ENCODE data around the gene ETV3. TPM values are rescaled to one million over a fixed set of nuclear protein-coding genes. Genes with fewer than 3 reads are reported as not detected.

ETV3 gene
- total RNA-seq, 2 donors from 2014 or later: 26.9 to 40.6 TPM

- DNase-seq: no peak
- Histone ChIP-seq H3K27ac (ENCODE audit: low read depth, low read length) (no peak overlapping the region), H3K9me3 (ENCODE audit: control insufficient read depth, low read length) (no peaks in the 10 kb centered on the region), H3K27me3 (ENCODE audit: control insufficient read depth, insufficient read depth, low read length, poor library complexity, severe bottlenecking) (no peaks in the 10 kb centered on the region), H3K36me3 (ENCODE audit: control insufficient read depth, insufficient read depth, low read length) (no peaks in the 10 kb centered on the region), H3K9ac (ENCODE audit: extremely low read depth, low read length, poor library complexity, severe bottlenecking) (no peak overlapping the region), H3K4me3 (ENCODE audit: low read length) (no peak overlapping the region), H3K4me1 (ENCODE audit: control insufficient read depth, insufficient read depth, low read length) (peaks cover 20% of the 10 kb centered on the region)
- Mint-ChIP-seq H3K27me3 (ENCODE audit: insufficient read depth) (no peaks in the 10 kb centered on the region), H3K27ac (no peak overlapping the region), H3K4me3 (no peak overlapping the region), H3K9me3 (no peaks in the 10 kb centered on the region), H3K36me3 (ENCODE audit: low read depth) (no peaks in the 10 kb centered on the region), H3K4me1 (peaks cover 52% of the 10 kb centered on the region)
- no peak for TF ChIP-seq CTCF (conservative IDR thresholded peaks at IDR 0.05)
- WGBS, 2 experiments (ENCODE audit: insufficient coverage in 1 of 2, insufficient read length in 1 of 2): 91% methylated on average over 1 of the region's 1 CpG; no CpG with 5 or more reads in 1 of the 2 experiments
Observed at GRCh38 chr1:157145076-157145475, 6.9 kb upstream of the ETV3 start.

- no peaks in the 10 kb centered on the region for H3K9me3 ChIP-seq (ENCODE audit: control insufficient read depth, low read length)
- no peak for DNase-seq
- Mint-ChIP-seq H3K4me3 (no peak overlapping the region), H3K4me1 (peaks cover 56% of the 10 kb centered on the region), H3K27me3 (ENCODE audit: insufficient read depth) (no peaks in the 10 kb centered on the region), H3K9me3 (no peaks in the 10 kb centered on the region), H3K27ac (no peak overlapping the region), H3K36me3 (ENCODE audit: low read depth) (no peaks in the 10 kb centered on the region)
- no peaks in the 10 kb centered on the region for H3K27me3 ChIP-seq (ENCODE audit: control insufficient read depth, insufficient read depth, low read length, poor library complexity, severe bottlenecking)
- H3K4me1 ChIP-seq (ENCODE audit: control insufficient read depth, insufficient read depth, low read length): peaks cover 23% of the 10 kb centered on the region
- WGBS, 2 experiments (ENCODE audit: insufficient coverage in 1 of 2, insufficient read length in 1 of 2): 92 to 100% methylated on average over 1 of the region's 1 CpG
- H3K36me3 ChIP-seq (ENCODE audit: control insufficient read depth, insufficient read depth, low read length): no peaks in the 10 kb centered on the region
- no peak overlapping the region for H3K27ac ChIP-seq (ENCODE audit: low read depth, low read length)
- TF ChIP-seq CTCF (conservative IDR thresholded peaks at IDR 0.05): no peak
- H3K4me3 ChIP-seq (ENCODE audit: low read length): no peak overlapping the region
- H3K9ac ChIP-seq (ENCODE audit: extremely low read depth, low read length, poor library complexity, severe bottlenecking): no peak overlapping the region
Observed at GRCh38 chr1:157144509-157144908, 6.3 kb upstream of the ETV3 start.

- Histone ChIP-seq H3K9me3 (ENCODE audit: control insufficient read depth, low read length) (no peaks in the 10 kb centered on the region), H3K9ac (ENCODE audit: extremely low read depth, low read length, poor library complexity, severe bottlenecking) (no peak overlapping the region), H3K4me3 (ENCODE audit: low read length) (no peak overlapping the region), H3K36me3 (ENCODE audit: control insufficient read depth, insufficient read depth, low read length) (no peaks in the 10 kb centered on the region), H3K27me3 (ENCODE audit: control insufficient read depth, insufficient read depth, low read length, poor library complexity, severe bottlenecking) (no peaks in the 10 kb centered on the region), H3K27ac (ENCODE audit: low read depth, low read length) (no peak overlapping the region), H3K4me1 (ENCODE audit: control insufficient read depth, insufficient read depth, low read length) (peaks cover 20% of the 10 kb centered on the region)
- no peak overlapping the region for H3K27ac Mint-ChIP-seq
- no peaks in the 10 kb centered on the region for H3K9me3 Mint-ChIP-seq
- H3K4me3 Mint-ChIP-seq: no peak overlapping the region
- no peak for TF ChIP-seq CTCF (conservative IDR thresholded peaks at IDR 0.05)
- no peaks in the 10 kb centered on the region for H3K36me3 Mint-ChIP-seq (ENCODE audit: low read depth)
- DNase-seq: no peak
- WGBS, 2 experiments (ENCODE audit: insufficient coverage in 1 of 2, insufficient read length in 1 of 2): 90 to 92% methylated on average over 2 to 3 of the region's 3 CpGs
- no peaks in the 10 kb centered on the region for H3K27me3 Mint-ChIP-seq (ENCODE audit: insufficient read depth)
- peaks cover 55% of the 10 kb centered on the region for H3K4me1 Mint-ChIP-seq
Observed at GRCh38 chr1:157142765-157143423, 4.7 kb upstream of the ETV3 start.
